Skeletal muscle satellite cell (primary cell): ENCODE measurements around the gene RPP25.
"Not testable (repeated sequence)": the region's sequence is repeated elsewhere in the genome, so short reads cannot be mapped to it uniquely, and the experiment has no call there.

ENCODE experiments used
- H3K27me3 ChIP-seq: 2 replicates; pipeline ENCODE4 v1.7.0; 2013; ENCODE audit warnings: low read length; ENCODE audit not compliant: control insufficient read depth, insufficient read depth
- H3K36me3 ChIP-seq: 2 replicates; pipeline ENCODE4 v1.7.0; 2013; ENCODE audit warnings: mild to moderate bottlenecking, control low read depth, low read length; ENCODE audit not compliant: insufficient read depth
- H3K4me1 ChIP-seq: 2 replicates; pipeline ENCODE4 v1.7.0; 2013; ENCODE audit warnings: low read length; ENCODE audit not compliant: control insufficient read depth, insufficient read depth
- H3K4me2 ChIP-seq: 2 replicates; pipeline ENCODE4 v1.7.0; 2013; ENCODE audit warnings: mild to moderate bottlenecking, low read length
- H3K4me3 ChIP-seq: 2 replicates; pipeline ENCODE4 v1.7.0; 2013; ENCODE audit warnings: low read length
- H3K9ac ChIP-seq: 2 replicates; pipeline ENCODE4 v1.7.0; 2013; ENCODE audit warnings: mild to moderate bottlenecking, low read depth, low read length, moderate library complexity
- H3K9me3 ChIP-seq: replicated peaks from 2 replicates; pipeline ENCODE4 v1.7.0; 2013; ENCODE audit warnings: mild to moderate bottlenecking, control low read depth, low read length

RPP25 gene

DNA sequence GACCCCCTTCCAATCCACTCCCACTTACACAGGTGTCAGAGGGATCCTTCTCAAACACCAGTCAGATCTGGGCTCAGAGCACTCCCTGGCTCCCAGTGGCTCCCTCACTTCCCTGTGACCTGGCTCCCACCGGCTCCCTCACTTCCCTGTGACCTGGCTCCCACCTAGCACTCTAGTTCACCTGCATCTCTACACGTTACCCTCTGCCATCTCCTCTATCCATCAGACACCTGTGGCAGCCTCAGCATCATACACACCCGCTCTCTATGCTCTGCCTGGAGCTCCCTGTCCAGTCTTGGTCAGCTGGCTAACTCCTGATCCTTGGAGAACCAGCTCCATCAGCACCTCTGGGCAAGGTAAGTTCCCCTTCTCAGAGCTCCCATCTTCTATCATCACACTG, 5.6 kb downstream of the RPP25 start:
- Histone ChIP-seq H3K4me1 (peaks cover 6% of the 10 kb centered on the region), H3K4me2 (no peak overlapping the region), H3K4me3 (no peak overlapping the region), H3K36me3 (no peaks in the 10 kb centered on the region), H3K27me3 (peaks cover 13% of the 10 kb centered on the region), H3K9me3 (no peaks in the 10 kb centered on the region), H3K9ac (no peak overlapping the region)

GRCh38 chr15:74950078-74950908, 6.3 kb downstream of the RPP25 start:
- H3K9ac ChIP-seq, result no peak overlapping the region
- no peaks in the 10 kb centered on the region for H3K4me1 ChIP-seq
- no peaks in the 10 kb centered on the region for H3K9me3 ChIP-seq
- H3K4me2 ChIP-seq, result no peak overlapping the region
- no peak overlapping the region for H3K4me3 ChIP-seq
- H3K36me3 ChIP-seq, result no peaks in the 10 kb centered on the region
- peaks cover 13% of the 10 kb centered on the region for H3K27me3 ChIP-seq

DNA sequence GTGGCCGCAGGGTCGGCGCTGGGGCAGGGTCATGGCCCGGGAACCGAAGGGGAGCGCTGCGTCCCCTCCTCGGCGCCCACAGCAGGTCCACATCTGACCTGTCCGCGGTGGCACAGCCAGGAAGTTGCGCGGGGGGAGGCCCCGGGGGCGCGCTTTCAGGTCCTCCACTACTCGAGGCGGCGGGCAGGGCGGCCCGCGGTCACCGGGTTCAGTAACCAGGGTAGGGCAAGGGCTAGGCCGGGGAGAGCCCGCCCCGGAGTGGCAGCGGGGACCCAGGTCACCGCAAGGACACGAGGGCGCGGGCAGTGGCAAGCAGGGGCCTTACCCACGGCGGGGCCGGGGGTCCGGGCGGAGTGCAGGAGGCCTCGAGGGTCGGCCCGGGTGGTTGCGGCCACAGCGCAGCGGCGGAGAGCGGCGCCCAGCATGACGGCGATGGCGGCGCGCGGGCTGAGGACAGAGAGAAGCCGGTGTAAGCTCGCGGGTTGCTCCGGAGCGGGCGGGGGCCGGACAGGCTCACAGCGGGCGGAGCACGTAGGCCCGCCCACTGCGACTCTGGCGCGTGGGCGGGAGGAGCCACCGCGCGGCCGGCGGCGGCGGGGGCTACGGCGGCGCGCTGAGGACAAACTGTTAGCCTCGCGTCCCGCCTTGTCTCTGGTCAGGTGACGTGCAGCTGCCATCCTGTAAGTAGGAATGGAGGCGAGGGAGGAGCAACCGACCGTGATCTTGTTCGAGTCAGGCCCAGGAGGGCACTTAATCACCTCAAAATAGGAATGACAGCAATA, 18.8 kb downstream of the RPP25 start, which contains the start of gene COX5A:
Gene COX5A, minus strand, starts transcription at position 484 of the 782 bp plus-strand sequence. Its CDS starts 59 bp downstream, at position 425.
- Histone ChIP-seq H3K4me1 (no peaks in the 10 kb centered on the region), H3K9me3 (no peaks in the 10 kb centered on the region), H3K27me3 (peaks cover 4% of the 10 kb centered on the region), H3K4me3 (peak within 1 kb of the TSS; percentile 90), H3K4me2 (peak within 1 kb of the TSS; percentile 83), H3K36me3 (no peaks in the 10 kb centered on the region), H3K9ac (peak within 1 kb of the TSS; percentile 96)

DNA sequence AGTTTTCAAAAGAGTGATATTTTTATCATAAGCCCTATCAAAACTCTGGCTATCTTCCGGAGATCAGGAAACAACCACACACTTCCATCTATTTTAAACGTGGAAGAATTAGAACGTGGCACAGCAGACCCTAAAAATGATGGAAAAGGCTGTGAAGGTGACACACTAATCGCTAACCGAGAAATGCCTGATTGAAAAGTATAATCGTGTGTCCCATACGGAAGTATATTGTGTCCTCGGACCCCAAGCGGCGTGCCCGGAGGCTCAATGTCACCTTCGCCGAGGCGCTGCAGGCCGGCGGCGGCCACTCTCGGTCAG, 19.3 kb downstream of the RPP25 start:
- no peaks in the 10 kb centered on the region for H3K36me3 ChIP-seq
- no peaks in the 10 kb centered on the region for H3K4me1 ChIP-seq
- peak overlapping the region; percentile 90 for H3K4me3 ChIP-seq
- H3K9ac ChIP-seq, result peak overlapping the region; percentile 96
- no peaks in the 10 kb centered on the region for H3K9me3 ChIP-seq
- peak overlapping the region; percentile 83 for H3K4me2 ChIP-seq
- no peaks in the 10 kb centered on the region for H3K27me3 ChIP-seq

GRCh38 chr15:74935193-74935592, 21.4 kb downstream of the RPP25 start:
- not testable (repeated sequence) for H3K4me2 ChIP-seq, H3K27me3 ChIP-seq, H3K9me3 ChIP-seq, H3K4me1 ChIP-seq, H3K4me3 ChIP-seq, H3K9ac ChIP-seq, H3K36me3 ChIP-seq

- Histone ChIP-seq H3K36me3 (peaks cover 14% of the 10 kb centered on the region), H3K4me3 (no peak overlapping the region), H3K27me3 (no peaks in the 10 kb centered on the region), H3K9me3 (no peaks in the 10 kb centered on the region), H3K9ac (no peak overlapping the region), H3K4me2 (no peak overlapping the region), H3K4me1 (no peaks in the 10 kb centered on the region)
Measured at GRCh38 chr15:74933573-74933972, 23.0 kb downstream of the RPP25 start.

DNA sequence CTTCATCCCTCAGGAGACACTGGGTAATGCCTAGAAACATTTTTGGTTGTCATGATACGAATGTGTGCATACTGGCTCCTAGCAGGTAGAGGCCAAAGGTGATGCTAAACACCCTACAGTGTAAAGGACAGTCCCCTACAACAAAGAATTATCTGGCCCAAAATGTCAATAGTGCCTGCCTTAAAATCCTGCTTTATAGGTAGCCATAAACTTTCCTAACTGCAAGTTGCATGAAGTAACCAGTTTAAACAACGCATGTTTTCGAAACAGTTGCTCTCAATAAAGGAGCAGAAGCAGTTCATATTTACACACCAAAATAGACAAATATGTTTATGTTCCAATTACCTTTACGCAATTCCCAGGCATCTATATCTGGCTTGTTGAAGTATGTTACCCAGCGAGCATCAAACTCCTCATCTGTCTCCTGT, 27.8 kb downstream of the RPP25 start:
- H3K4me3 ChIP-seq, result no peak overlapping the region
- H3K4me2 ChIP-seq, result no peak overlapping the region
- no peaks in the 10 kb centered on the region for H3K9me3 ChIP-seq
- H3K9ac ChIP-seq, result no peak overlapping the region
- H3K36me3 ChIP-seq, result peaks cover 35% of the 10 kb centered on the region
- H3K4me1 ChIP-seq, result no peaks in the 10 kb centered on the region
- H3K27me3 ChIP-seq, result no peaks in the 10 kb centered on the region

- H3K4me3 ChIP-seq, result no peak overlapping the region
- H3K9ac ChIP-seq, result no peak overlapping the region
- H3K36me3 ChIP-seq, result peaks cover 53% of the 10 kb centered on the region
- H3K4me2 ChIP-seq, result no peak overlapping the region
- H3K27me3 ChIP-seq, result no peaks in the 10 kb centered on the region
- H3K9me3 ChIP-seq, result no peaks in the 10 kb centered on the region
- no peaks in the 10 kb centered on the region for H3K4me1 ChIP-seq
Measured at GRCh38 chr15:74924525-74924924, 32.0 kb downstream of the RPP25 start.

DNA sequence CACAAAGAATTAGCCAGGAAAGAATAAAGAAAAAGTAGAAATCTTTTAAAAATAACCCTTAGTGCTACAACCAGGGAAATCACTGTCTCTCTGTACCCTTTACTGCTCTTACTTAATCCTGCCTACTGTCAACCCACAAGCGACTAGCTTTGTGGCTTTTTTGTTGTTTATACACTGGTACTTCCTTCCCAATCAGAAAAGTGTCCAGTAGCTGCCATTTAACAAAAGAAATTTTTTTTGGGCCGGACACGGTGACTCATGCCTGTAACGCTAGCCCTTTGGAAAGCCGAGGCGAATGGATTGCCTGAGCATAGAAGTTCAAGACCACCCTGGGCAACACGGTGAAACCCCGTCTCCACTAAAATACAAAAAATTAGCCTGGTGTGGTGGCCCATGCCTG, 36.1 kb downstream of the RPP25 start:
- H3K4me3 ChIP-seq, result no peak overlapping the region
- H3K27me3 ChIP-seq, result no peaks in the 10 kb centered on the region
- no peak overlapping the region for H3K9ac ChIP-seq
- no peaks in the 10 kb centered on the region for H3K9me3 ChIP-seq
- no peak overlapping the region for H3K4me2 ChIP-seq
- peaks cover 49% of the 10 kb centered on the region for H3K36me3 ChIP-seq
- no peaks in the 10 kb centered on the region for H3K4me1 ChIP-seq

GRCh38 chr15:74917676-74918075, 38.9 kb downstream of the RPP25 start:
- H3K9ac ChIP-seq, result no peak overlapping the region
- H3K4me2 ChIP-seq, result no peak overlapping the region
- H3K4me3 ChIP-seq, result no peak overlapping the region
- H3K36me3 ChIP-seq, result peaks cover 44% of the 10 kb centered on the region
- H3K4me1 ChIP-seq, result no peaks in the 10 kb centered on the region
- H3K27me3 ChIP-seq, result no peaks in the 10 kb centered on the region
- H3K9me3 ChIP-seq, result no peaks in the 10 kb centered on the region

GRCh38 chr15:74913799-74914198, 42.8 kb downstream of the RPP25 start:
- H3K27me3 ChIP-seq, H3K9ac ChIP-seq, H3K4me3 ChIP-seq, H3K9me3 ChIP-seq, H3K4me2 ChIP-seq, H3K4me1 ChIP-seq: not testable (repeated sequence)
- peaks cover 27% of the 10 kb centered on the region for H3K36me3 ChIP-seq
